ENCODE data around the gene DSCAML1.

DNA sequence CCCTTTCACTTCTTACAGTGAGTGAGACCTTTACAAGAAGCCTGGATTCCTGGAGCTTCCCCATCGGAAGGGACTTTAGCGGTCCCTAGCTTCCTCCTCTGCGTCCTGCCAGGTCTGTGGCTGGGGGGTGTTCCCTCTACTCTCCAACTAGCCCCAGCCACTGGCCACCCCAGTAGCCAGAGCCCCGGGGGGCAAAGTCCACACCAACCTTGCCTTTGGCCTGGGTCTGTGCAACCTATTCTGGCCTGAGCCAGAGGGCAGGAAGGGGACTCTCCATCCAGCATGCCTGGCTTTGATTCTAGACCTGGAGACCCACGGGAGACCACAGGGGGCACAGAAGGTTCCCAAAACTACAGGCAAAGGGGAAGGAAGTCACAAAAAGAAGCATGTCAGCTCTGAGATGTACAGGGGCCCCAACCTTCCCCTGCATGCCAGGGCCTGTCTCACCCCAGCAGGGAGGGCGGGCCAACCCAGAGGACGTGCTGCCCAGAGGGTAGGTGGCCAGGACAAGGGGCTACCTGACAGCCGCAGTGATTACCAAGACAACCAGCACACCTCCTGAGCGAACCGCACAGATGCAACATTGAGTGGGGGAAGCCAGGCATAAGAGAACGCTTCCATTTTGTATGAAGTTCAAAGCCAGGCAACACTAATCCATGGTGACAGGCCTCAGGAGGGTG, 52.4 kb downstream of the DSCAML1 start:
- TF ChIP-seq, protein P1, sequence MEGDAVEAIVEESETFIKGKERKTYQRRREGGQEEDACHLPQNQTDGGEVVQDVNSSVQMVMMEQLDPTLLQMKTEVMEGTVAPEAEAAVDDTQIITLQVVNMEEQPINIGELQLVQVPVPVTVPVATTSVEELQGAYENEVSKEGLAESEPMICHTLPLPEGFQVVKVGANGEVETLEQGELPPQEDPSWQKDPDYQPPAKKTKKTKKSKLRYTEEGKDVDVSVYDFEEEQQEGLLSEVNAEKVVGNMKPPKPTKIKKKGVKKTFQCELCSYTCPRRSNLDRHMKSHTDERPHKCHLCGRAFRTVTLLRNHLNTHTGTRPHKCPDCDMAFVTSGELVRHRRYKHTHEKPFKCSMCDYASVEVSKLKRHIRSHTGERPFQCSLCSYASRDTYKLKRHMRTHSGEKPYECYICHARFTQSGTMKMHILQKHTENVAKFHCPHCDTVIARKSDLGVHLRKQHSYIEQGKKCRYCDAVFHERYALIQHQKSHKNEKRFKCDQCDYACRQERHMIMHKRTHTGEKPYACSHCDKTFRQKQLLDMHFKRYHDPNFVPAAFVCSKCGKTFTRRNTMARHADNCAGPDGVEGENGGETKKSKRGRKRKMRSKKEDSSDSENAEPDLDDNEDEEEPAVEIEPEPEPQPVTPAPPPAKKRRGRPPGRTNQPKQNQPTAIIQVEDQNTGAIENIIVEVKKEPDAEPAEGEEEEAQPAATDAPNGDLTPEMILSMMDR (IDR thresholded peaks at IDR 0.05; ENCODE audit: low read depth, low read length): no peak
- TF ChIP-seq EZH2phosphoT487 (IDR thresholded peaks at IDR 0.05; ENCODE audit: low read depth): no peak
